ENCODE data around the gene TRAPPC12. TPM values are rescaled to one million over a fixed set of nuclear protein-coding genes. Genes with fewer than 3 reads are reported as not detected.

Gene TRAPPC12
- total RNA-seq, 3 donors from 2014 or later, result 76.9 to 102 (median 97.8) TPM

DNA sequence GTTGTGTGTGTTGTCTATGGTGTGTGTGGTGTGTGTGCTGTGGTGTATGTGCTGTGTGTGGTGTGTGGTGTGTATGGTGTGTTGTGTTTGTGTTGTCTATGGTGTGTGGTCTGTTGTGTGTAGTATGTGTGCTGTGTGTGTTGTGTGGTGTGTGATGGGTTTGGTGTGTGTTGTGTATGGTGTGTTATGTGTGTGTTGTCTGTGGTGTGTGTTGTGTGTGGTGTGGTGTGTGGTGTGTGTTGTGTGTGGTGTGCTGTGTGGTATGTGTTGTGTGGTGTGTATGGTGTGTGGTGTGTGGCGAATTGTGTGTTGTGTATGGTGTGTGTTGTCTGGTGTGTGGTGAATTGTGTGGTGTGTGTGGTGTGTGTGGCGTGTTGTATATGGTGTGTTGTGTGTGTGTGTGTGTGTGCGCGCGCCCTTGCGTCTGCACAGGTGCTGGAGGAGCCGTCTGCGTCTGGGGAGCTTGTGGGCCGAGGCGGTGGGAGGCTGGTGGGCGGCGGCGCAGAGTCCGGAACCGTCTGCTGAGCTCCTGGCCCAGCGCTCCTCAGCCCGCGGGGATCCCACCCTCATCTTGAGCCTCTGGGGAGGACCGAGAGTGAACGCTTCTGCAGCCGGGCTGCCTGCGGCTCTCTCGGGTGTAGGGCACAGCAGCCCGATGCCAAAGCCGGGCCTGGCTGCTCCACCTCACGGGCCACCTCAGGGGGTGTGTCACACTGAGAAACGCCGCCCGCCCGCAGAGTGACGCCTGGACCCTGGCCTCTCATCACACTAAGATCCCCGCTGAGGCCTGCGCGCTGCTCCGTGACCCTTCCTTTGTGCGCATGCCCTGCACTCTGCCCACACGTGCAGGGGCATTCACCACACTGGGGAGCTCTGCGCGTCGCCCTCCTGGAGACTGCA, 148.6 kb downstream of the TRAPPC12 start:
- no peaks in the 10 kb centered on the region for H3K36me3 ChIP-seq (ENCODE audit: low read depth)
- intact Hi-C loops (cut with DNase I, micrococcal nuclease), result no loop called here
- H3K9me3 ChIP-seq, result no peaks in the 10 kb centered on the region
- TF ChIP-seq, protein P1, sequence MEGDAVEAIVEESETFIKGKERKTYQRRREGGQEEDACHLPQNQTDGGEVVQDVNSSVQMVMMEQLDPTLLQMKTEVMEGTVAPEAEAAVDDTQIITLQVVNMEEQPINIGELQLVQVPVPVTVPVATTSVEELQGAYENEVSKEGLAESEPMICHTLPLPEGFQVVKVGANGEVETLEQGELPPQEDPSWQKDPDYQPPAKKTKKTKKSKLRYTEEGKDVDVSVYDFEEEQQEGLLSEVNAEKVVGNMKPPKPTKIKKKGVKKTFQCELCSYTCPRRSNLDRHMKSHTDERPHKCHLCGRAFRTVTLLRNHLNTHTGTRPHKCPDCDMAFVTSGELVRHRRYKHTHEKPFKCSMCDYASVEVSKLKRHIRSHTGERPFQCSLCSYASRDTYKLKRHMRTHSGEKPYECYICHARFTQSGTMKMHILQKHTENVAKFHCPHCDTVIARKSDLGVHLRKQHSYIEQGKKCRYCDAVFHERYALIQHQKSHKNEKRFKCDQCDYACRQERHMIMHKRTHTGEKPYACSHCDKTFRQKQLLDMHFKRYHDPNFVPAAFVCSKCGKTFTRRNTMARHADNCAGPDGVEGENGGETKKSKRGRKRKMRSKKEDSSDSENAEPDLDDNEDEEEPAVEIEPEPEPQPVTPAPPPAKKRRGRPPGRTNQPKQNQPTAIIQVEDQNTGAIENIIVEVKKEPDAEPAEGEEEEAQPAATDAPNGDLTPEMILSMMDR (IDR thresholded peaks at IDR 0.05), result no peak
- no peaks in the 10 kb centered on the region for H3K4me1 ChIP-seq (ENCODE audit: low read depth)
- ATAC-seq (peak; percentile 53), DNase-seq (no peak)
- no peak overlapping the region for H3K4me3 ChIP-seq

Other genes starting within 250 kb of the TRAPPC12 start
- gene EIPR1, start 1.9 kb upstream of the TRAPPC12 start, total RNA-seq, result 10 to 100 TPM; 15.9 to 27.1 (median 25.0) TPM
- 10 to 100 TPM; 59.3 to 91.5 (median 70.4) TPM for gene ADI1, start 139.8 kb downstream of the TRAPPC12 start, total RNA-seq
- 10 to 100 TPM; 14.4 to 24.2 (median 19.5) TPM for gene RNASEH1, start 178.6 kb downstream of the TRAPPC12 start, total RNA-seq
- gene RPS7, start 195.6 kb downstream of the TRAPPC12 start, total RNA-seq, result 1,000 to 10,000 TPM in 1 of 3 donors, 100 to 1,000 TPM in 2; 871 to 1,011 (median 925) TPM
- 1 to 10 TPM in 2 of 3 donors, under 1 TPM in 1; 0.35 to 2.2 (median 1.6) TPM for gene COLEC11, start 215.4 kb downstream of the TRAPPC12 start, total RNA-seq

Data from mucosa of descending colon (tissue), 3 donors.